COLO668 (cell line): ENCODE data around the gene DAZAP2.

Source experiments
- DNase-seq: peaks from one replicate; lab custom pipeline; 2025; ENCODE audit not compliant: unreplicated experiment; lab: John Stamatoyannopoulos, UW

The DAZAP2 gene, protein sequence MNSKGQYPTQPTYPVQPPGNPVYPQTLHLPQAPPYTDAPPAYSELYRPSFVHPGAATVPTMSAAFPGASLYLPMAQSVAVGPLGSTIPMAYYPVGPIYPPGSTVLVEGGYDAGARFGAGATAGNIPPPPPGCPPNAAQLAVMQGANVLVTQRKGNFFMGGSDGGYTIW

DNA sequence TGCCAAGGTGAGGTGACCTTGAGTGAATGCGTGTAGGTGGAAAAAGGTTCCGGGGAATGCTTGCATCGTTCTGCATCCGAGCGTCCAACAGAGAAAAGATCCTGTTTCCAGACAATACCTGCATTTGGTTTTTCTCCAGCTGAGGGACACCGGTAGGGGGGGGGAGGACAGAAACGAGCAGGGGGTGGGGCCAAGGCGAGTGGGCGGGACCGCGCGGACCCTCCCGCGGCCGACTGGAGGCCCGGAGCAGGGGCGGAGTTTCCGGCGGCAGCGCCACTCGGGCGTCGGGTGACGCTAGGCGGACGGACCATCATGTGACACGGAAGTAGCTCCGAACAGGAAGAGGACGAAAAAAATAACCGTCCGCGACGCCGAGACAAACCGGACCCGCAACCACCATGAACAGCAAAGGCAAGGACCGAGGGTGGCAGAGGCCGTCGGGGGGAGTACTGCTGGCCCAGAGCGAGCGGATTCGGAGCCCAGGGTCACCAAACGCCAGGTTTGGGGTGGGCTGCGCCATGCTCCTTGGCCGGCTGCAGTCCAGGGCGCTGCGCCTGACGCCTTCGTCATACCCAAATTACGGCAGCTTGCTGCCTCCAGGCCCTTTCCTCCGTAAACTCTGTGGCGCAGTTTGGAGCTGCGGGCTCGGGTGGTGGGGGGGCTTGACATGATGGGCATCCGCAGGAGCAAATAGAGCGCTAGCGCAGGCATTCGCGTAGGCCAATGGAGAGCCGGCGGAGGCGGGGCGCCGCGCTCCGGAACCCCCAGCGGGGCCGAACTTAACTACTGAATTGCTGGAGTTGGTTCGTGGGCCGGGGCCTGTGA is at the start of gene DAZAP2:
DAZAP2 (plus strand) TSS at position 317 of the 825 bp plus-strand sequence; CDS start at position 399, 82 bp downstream.
- peak; percentile 92 for DNase-seq

DNA sequence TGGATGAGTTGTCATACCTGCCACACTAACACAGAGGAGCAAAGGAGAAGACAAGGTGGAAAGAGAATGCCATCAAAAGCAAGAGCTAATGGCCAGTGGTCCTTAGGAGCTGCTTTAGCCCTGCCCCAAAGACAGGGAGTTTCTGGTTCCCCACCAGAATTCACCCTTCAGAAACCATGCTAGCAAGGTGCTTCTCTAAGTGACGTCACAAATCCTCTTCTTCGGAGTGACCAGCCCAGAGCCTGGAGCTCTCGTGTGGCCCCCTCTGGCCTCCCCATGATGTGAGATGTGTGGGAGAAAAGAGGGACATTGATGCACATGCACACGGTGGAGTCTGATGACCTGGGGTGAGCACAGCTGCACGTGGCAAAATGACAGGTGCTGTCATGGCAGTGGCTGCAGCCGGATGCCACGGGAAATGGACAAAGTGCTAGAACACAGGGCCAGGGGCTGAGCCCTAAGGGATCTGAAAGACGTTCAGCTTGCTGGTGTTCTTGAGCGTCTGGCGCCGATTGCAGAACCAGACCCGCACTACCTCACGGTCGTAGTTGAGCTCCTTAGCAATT is 48.8 kb upstream of the DAZAP2 start:
- DNase-seq = no peak

DNA sequence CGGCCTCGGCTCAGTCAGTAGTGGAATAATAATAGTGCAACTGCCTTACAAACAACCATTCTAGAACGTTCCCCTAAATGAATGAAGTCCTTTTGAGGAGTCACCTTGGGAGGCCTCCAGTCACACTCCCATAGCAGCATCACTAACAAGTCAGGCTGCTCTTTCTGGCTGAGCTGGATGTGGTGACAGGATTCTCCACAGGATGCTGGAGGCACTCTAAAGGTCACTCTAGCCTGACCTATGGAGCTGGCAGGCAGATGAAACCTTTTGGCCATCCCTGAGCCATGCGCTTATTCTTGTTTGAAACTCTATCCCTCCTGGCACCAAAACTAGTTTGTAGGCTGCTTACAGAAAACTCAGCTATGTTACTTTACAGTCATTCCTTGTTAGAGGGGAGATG is 47.8 kb upstream of the DAZAP2 start:
- DNase-seq = no peak

DNA sequence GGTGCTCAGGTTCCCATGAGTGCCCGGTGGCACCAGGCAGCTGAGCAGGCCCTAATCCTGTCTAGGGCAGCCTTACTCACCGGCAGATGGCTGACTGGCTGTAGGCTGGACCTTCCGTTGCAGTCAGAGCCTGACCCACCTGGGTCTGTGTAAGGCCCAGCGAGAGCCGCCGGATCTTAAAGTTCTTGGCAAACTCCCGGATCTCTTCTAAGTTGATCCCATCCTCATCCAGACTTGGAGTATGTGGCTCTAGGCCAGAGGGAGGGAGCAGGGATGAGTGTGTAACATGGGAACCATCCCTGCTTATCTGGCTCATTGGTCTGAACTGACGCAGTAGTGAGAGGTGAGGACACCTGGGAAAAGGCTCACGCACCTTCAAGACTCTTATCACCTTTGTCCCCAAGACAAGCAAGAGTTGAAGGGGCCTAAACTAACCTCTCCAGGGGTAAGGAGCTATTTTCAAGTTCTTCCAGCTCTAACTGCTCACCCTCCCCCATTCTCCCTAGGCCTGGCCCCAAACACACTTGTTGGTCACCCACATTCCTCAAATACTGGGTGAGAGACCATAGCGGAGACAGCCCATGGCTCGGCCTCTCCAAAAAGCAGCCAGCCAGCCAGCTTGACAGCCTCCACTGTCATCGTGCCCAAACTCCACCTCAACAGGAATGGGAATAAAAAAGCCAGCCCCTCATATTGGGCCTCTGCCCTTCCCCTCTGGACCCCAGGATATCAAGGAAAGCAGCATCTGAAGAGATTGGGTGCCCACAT is 46.9 kb upstream of the DAZAP2 start:
- no peak for DNase-seq

DNA sequence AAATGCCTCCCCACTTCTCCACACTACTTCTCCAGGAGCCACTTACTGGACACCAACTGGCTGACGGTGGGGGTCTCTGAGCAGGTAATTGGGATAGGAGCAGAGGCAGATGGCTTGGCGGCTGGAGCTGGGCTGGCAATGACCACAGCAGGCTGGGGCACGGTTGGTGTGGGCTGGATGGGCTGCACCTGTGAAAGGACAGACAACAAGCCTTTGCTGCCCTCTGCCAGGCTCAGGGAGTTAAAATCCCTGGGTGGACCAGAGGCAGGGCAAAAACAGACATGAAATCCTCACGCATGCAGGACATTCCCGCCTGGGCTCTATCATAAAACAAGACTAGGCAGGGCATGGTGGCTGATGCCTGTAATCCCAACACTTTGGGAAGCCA is 46.3 kb upstream of the DAZAP2 start:
- DNase-seq = no peak

DNA sequence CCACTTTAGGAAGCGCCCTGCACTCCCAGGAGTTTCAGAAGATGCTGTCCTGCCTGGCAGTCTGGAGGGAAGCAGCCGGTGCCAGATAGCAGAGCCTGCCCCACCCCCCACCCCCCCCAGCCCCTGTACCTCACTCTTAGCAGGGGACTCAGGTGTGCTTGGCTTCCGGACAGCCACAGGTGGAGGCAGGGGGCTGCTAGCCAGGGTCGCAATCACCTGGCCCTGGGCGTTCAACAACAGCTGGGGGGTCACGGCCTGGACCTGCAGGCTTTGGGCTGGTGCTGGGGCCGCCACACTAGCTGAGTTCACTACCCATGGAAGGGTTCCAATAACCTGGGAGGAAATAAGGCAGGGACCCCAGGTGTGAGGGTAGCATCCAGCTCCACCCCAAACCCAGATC is 42.8 kb upstream of the DAZAP2 start:
- DNase-seq = no peak

DNA sequence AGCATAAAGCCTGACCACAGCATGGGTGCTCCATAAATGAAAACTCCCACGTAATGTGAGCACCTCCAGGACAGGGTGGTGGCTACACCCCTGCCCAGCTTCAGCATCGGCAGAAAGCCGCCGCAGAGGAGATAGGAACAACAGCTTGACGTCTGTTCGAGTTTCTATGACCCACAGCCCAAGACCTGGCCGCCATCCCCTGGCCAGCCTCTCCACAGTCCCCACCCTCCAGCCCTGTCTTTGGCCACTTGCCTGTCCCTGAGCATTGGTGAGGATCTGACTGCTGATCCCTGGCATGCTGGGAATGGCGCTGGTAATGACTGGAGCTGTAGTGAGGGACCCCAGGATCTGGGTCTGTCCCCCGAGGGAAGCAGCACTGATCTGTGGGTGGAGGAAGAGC is 42.1 kb upstream of the DAZAP2 start:
- no peak for DNase-seq

DNA sequence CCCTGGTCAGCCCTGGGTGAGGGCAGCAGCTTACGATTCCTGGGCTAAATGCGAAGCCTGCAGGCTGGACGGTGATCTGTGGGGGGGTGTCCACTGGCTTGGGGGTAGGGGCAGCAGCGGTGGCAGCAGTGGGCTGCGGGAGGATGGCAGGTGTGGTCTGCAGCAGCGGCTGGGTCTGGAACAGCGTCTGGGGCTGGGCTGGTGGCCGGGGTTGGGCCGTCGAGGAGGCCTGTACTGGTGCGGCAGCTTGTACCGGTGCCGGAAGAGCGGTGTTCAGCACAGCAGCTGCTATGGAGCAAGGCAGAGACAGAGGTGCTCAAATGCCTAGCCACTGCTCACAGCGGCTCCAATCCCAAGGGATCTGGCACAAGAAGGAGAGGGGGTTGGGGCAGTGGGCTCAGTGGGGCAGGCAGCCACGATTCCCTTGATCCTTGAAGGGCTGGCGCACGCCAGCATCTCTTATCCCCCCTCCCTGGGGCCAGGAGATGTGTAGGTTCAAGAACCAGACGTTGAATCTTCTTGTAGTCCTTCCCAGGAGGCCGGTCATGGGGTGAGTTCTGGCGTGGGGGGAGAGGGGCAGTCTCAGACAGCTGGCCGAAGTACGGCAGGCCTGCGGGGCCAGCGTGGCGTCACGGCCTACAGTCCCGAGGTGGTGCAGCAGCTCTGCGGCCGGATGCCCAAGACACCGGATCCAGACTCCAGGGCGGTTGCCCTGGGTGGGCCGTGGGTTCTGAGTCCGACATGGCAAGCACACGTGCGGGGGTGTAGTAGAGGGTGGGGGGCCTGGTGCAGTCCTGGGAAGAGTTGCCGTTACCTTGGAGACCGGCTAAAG is 40.7 kb upstream of the DAZAP2 start:
- no peak for DNase-seq

DNA sequence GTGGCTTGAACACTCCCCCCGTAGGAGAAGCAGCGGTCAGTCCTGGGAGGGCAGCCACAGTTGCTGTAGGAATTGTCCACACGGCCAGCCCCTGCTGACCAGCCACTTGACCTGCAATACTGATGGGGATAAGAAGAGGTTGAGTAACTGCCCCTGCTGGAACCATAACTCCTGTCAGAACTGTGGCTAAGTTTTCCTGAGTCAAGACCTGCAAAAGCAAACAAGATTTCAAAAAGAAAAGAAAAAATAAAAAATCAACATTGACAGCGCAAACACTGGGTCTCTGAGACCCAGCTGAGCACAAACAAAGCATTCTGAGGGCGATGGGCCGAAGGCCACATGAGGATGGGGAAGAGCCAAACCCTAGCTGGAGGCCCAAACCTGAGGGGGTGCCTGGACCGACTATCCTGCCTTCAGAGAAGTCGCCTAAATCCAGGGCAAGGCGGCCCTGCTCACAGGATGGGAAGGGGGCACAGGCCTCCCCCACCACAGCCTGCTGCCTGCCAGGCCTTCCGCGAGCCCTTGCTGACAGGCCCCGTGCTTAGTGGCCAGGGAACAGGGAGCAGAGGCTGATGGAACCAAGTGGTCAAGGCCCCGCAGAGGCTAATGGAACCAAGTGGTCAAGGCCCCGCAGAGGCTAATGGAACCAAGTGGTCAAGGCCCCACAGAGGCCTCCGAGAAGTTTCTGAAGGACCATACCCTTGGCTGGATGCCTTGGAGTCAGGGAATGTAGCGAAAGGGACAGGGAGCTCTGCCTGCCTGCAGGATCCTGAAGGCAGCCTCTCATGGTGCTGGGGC is 39.9 kb upstream of the DAZAP2 start:
- no peak for DNase-seq

DNA sequence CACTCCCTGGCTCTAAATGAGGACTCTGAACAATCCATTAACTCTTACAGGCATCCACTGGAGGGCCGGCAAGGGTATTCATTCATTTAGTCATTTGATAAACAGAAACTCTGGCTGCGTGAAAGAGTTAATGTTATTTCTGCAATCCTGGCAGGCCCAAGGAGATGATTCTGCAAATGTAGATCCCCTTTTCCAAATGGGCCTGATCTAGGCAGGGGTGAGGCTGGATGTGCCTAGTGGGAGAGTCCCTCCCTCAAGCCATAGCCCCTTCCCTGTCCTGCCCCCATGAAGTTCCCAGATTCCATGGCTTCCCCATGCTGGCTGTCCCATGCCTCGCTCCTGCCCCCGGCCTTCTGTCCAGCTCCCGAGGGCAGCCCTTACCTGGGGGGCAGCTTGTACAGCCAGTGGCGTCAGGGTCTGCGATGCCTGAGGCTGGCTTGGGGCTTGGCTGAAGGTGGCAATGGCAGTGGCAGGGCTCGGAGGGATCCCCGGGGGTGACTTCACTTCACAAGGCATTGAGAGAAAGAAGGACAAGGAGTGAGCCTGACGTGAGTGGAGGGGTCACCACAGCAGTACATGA is 39.2 kb upstream of the DAZAP2 start:
- DNase-seq = no peak

DNA sequence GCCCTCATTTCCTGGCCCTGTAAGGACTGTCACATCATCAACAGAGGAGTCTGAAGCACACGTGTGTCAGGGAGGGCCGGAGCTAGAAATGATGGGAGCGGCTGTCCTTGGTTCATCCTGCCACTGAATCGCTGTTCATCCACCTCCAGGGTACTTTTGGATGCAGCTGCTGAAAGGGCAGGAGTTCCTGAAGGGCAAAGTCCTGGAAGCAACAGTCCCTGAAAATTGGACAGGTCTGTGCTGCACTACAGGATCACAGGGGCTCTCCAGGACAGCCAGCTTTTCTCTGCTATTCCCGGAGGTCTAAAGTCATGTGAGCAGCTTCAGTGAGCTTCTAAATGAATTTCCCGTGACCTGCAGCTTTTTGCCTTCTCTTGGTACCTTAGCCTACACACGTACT is 38.5 kb upstream of the DAZAP2 start:
- DNase-seq = no peak

DNA sequence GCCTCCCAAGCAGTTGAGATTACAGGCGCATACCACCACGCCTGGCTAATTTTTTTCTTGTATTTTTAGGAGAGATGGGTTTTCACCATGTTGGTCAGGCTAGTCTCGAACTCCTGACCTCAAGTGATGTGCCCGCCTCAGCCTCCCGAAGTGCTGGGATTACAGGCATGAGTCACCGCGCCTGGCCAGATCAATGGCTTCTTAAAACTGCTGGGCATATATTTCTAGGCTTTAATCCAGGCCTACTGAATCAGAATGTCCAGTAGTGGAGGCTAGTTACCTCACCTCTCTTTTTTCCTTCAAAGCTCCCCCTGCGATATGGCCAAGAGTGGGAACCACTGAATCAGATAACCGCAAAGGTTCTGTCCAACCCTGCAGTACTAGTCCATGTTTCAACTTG is 37.8 kb upstream of the DAZAP2 start:
- no peak for DNase-seq

DNA sequence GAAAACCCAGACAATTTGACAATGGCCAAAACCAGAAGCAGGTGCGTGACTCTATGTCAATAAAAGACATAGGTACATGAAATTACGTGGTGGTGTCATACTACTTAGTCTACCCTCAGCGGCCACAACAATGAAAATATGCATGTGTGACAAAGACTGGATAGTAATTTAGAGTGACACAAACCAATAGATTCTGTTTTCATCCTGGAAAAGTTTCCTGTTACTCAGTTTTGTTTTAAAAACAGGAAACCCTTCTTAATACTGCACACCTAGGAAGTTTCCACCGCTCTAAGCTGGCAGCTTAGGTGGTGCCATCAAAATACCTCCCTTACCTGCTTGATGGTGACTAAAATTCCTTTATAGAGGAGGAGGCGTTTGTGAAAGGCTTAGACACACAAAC is 35.9 kb upstream of the DAZAP2 start:
- no peak for DNase-seq

DNA sequence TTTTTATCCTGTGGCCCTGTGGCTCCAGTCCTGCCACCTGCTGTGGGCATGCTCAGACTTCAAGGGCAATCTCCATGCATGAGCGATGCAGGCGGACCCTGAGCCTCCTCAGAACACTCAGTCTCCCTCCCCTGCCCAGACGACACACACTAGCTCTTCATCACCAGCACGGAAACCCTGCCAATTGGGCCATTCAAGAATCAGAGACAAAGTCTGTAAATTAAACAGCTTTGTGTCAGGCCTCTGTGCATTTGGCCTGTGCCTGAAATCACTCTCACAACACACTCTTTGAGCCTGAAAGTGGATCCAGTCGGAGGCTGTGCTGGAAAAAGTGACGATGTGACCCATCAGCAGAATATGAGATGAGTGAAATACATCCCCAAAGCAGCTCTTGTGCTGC is 33.3 kb upstream of the DAZAP2 start:
- no peak for DNase-seq

DNA sequence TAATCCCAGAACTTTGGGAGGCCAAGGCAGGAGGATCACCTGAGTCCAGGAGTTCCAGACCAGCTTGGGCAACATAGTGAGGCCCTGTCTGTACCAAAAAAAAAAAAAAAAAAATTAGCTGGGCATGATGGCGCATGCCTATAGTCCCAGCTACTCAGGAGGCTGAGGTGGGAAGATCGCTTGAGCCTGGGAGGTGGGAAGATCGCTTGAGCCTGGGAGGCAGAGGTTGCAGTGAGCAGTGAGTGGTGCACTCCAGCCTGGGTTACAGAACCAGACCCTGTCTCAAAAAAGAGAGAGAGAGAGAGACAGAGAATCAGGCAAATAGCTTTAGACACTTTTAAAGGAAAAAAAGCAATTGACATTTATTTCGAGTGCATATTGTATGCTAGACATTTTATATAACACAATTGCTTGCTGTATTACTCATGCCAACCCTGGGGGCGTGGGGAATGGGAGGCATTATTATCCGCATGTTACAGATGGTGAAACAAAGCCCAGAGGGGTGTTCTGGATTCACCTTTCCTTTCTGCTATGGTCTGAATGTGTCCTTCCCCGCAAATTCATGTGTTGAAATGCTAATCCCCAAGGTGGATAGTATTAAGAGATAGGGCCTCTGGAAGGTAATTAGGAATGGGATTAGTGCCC is 30.5 kb upstream of the DAZAP2 start:
- DNase-seq = no peak

DNA sequence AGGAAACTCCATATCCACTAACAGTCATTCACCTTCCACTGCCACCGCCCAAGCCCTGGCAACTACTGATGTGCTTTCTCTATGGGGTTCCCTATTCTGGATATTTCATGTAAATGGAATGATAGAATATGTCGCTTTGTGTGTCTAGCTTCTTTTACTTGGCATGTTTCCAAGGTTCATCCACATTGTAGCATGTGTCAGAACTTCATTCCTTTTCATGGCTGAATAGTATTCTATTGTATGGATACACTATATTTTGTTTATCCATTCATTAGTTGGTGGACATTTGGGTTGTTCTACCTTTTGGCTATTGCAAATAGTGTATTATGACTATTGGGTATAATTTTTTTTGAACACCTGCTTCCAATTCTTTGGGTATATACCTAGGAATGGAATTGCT is 29.4 kb upstream of the DAZAP2 start:
- DNase-seq = no peak

DNA sequence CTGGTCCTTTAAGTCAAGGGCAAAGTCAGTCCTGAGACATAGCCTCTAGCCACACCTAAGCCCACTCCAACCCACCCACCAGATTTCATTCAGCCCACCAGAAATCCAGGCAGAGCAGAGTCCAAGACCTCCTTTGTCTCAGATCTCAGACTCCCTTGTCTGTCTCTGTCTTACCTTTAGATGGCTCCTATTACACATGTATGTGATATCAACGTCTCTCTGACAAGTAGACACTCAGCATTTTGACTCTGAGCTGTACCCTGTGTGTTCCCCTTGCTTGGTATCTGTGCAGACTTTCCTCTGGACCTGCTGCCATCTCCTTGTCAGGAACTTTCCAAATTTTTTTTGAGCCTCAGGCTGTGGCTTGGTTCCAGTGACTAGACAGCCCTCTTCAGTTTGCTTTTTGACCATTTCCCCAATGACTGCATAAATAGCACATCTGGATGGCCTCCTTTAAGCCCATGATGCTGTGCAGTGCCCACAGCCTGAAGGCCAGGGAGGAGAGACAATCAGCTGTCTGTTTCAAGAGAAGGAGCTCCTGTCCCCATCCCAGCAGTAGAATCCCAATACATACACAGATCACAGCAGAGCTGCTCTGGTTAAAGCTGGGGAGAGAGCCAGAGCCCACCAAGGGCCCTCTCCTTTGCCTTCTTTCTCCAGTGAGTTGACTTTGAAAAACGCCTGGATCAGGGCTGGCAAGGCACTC is 27.8 kb upstream of the DAZAP2 start:
- DNase-seq = no peak

DNA sequence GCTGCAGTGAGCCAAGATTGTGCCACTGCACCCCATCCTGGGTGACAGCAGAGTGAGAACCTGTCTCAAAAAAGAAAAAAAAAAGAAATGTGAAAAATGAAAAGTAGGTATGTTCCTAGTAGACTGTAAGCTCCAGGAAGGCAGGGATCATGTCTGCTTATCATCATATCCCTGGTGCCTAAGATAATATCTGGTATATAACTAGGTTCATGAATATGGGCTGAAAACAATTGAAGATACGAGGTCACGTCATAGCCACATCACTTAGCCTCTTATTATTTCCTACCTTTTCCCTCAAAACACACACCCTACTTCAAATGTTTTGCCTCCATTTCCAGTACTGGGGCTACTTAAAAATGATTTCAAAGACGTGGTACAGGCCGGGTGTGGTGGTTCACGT is 23.7 kb upstream of the DAZAP2 start:
- no peak for DNase-seq

DNA sequence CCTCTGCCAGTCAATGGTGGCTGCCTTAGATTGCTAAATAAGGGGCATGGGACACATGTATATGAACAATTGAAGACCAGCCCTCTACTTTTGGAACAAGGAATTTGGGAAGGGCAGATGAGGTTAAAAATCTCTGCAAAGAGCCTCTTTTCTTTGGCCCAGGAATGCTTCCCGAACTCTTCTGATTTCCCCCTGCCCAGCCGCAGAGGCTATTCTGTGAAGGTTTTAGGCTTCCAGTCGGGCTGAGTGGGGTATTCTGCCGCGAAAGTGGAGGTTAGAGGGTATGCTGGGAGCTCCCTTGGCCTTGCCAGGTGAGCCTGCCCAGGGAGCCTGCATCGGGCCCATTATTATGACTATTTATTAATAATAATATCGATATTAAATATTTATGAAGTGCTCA is 22.0 kb upstream of the DAZAP2 start:
- no peak for DNase-seq
